K562 (cell line): Measurements from ENCODE around the gene ADCY1. TPM values are rescaled to one million over a fixed set of nuclear protein-coding genes. Genes with fewer than 3 reads are reported as not detected.

Source experiments
- CEBPZ ChIP-seq: fragments of 150-350 bp; IDR thresholded peaks from 2 replicates; pipeline ENCODE4 v1.6.1; 2014; ENCODE audit warnings: low read depth, mild to moderate bottlenecking, low read length, borderline replicate concordance
- CREB3 ChIP-seq: fragments of 450-650 bp; conservative IDR thresholded peaks from 2 replicates; pipeline ENCODE4 v1.6.1; 2016; ENCODE audit warnings: missing genetic modification characterization, low read depth, mild to moderate bottlenecking, missing compliant biosample characterization, moderate library complexity
- MAX ChIP-seq: sonication (generic); formaldehyde crosslinking; IDR thresholded peaks from 2 replicates; pipeline ENCODE4 v1.9.0; 2022; ENCODE audit warnings: mild to moderate bottlenecking, missing genetic modification reagents
- ZNF282 ChIP-seq: sonication (generic); formaldehyde crosslinking; IDR thresholded peaks from 2 replicates; pipeline ENCODE4 v1.8.1; 2023; ENCODE audit warnings: missing genetic modification reagents
- ZNF584 ChIP-seq: fragments of 200-800 bp; sonication (Bioruptor generic); IDR thresholded peaks from 2 replicates; pipeline ENCODE4 v1.6.1; 2016; ENCODE audit warnings: low read depth, mild to moderate bottlenecking, missing genetic modification characterization, missing compliant biosample characterization
- polyA plus RNA-seq, 8 experiments: library from polyadenylated mRNA; depleted of rRNA in 4 of 8; stranded (reverse) in 5 of 8; unstranded in 3 of 8; fragments of >200 nt; fragmentation: Nextera tagmentation in 2 of 8; fragmentation: Illumina TruSeq in 1 of 8; extraction: Ambion mirVana in 2 of 8; extraction: Trizol in 1 of 8; gene quantifications; 2 replicates each; pipeline versions ENCODE4 v1.2.1 to v1.2.3, GENCODE V29; 2011 to 2014; ENCODE audit warnings: inconsistent platforms in 1 of 8, missing spikeins in 1 of 8
- total RNA-seq, 7 experiments: library from RNA; depleted of rRNA in 6 of 7; stranded (reverse); fragments of >200 nt in 6 of 7; fragmentation: Illumina TruSeq in 2 of 7; extraction: Trizol in 2 of 7; gene quantifications; 2 replicates each; pipeline versions ENCODE4 v1.2.1 to v1.2.3, GENCODE V29; 2011 to 2021; ENCODE audit warnings: low replicate concordance in 1 of 7

Gene ADCY1
- total and polyA plus RNA-seq, 9 of the 15 experiments (the other 6 are each of a cell fraction or from before 2014, with no cell fraction given) = under 0.01 to 0.18 (median 0.10) TPM; not detected in 4

- TF ChIP-seq CEBPZ = no peak
- TF ChIP-seq ZNF584 (CRISPR knock-in tag) = no peak
- no peak for TF ChIP-seq MAX (CRISPR knock-in tag)
- TF ChIP-seq CREB3 (tag) = no peak
- TF ChIP-seq ZNF282 (CRISPR knock-in tag) = no peak
Measured at GRCh38 chr7:45563401-45563800, 10.8 kb upstream of the ADCY1 start (continued).
